GM12875 (cell line): ENCODE data around the gene BPIFB2.

ENCODE experiments used
- H3K4me3 ChIP-seq: one replicate; pipeline ENCODE4 v1.5.1; 2011; ENCODE audit warnings: low read depth, low read length, control low read depth
- CTCF ChIP-seq: IDR thresholded peaks from 2 replicates; pipeline ENCODE4 v1.5.1; 2011; ENCODE audit warnings: low read depth, mild to moderate bottlenecking, control low read depth, inconsistent platforms, low read length, moderate library complexity, borderline replicate concordance; ENCODE audit not compliant: insufficient read depth

The BPIFB2 gene

GRCh38 chr20:33010674-33011449 is 3.4 kb downstream of the BPIFB2 start:
- no peak overlapping the region for H3K4me3 ChIP-seq
- no peak for TF ChIP-seq CTCF

DNA sequence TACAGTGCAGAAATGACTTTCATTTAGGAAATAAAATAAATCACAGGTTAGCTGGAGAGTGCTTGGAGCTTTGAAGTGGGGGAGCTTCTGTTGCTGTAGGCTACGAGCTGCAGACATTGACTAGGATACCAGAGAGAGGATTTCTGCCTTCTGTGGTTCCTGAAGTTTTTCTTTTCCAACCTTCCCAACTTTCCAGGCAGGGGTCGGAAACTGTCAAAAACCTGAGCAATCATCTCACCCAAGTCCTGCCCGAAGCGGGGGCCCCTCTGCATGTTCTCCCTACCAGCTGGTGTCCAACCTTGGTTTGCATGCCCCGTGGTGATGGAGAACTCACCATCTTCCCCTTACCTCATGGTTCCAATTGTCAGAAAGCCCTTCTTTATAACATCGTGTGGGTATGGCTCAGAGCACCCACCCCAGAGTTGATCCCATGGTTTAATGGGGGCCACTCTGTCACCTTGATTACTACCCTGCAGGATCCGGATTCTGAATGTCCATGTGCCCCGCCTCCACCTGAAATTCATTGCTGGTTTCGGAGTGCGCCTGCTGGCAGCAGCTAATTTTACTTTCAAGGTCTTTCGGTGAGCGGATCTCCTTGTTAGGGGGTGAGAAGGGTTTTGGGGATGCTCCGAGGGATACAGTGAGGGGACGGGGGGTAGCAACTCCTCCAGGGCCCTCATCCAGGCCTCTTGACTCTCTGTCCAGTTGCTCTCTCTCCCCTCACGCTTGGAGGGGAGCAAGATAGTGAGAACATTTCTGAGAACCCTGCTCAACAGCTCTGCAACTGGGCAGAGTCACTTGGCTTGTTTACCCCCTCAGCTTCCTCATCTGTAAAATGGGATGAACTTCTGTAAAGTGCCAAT is 5.1 kb downstream of the BPIFB2 start:
- no peak for TF ChIP-seq CTCF
- no peak overlapping the region for H3K4me3 ChIP-seq

DNA sequence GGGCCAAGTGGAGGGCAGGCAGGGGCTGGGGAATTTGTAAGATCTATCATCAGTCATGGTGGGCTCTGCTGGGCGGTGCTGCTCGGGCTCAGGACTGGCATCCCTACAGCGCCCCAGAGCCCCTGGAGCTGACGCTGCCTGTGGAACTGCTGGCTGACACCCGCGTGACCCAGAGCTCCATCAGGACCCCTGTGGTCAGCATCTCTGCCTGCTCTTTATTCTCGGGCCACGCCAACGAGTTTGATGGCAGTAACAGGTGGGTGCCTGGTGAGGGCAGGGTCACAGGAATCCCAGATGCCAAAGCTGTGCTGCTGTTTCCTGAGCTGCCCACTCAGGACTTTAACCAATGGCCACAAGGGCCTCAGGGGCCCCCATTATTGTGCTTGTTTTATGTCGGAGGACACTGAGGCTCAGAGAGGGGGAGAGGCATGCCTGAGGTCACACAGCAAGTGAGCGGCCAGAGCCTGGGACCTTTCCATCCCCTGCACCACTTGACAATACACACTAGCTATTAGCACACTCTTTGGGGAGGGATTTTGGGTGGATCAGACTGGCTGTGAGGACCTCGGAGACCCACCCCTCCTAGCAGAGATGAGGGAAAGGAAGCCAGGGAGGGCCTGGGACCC is 6.3 kb downstream of the BPIFB2 start:
- TF ChIP-seq CTCF, result no peak
- no peak overlapping the region for H3K4me3 ChIP-seq

- TF ChIP-seq CTCF, result no peak
- H3K4me3 ChIP-seq, result no peak overlapping the region
Observed at GRCh38 chr20:33014336-33015113, 7.0 kb downstream of the BPIFB2 start.

DNA sequence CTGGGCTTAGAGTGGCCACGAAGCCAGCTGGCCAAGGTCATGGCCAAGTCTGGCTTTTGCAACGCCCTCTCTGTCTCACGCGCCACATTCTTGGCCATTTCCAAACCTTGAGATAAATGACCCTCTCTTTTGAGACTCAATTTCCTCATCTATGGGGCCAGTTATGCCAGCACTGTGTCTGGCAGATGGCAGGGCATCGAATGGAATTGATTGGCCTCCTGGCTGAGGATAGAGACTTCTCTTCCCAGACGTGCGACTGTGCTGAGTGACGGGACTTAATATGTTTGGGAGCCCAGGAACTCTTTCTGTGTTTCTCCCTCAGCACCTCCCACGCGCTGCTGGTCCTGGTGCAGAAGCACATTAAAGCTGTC is 7.6 kb downstream of the BPIFB2 start:
- no peak overlapping the region for H3K4me3 ChIP-seq
- TF ChIP-seq CTCF, result no peak

GRCh38 chr20:33015700-33016580 is 8.4 kb downstream of the BPIFB2 start:
- H3K4me3 ChIP-seq, result no peak overlapping the region
- no peak for TF ChIP-seq CTCF
